ENCODE measurements around the gene PASK. TPM values are rescaled to one million over a fixed set of nuclear protein-coding genes. Genes with fewer than 3 reads are reported as not detected.

PASK gene
- total RNA-seq, 1 experiment from 2014 or later = 4.9 TPM

DNA sequence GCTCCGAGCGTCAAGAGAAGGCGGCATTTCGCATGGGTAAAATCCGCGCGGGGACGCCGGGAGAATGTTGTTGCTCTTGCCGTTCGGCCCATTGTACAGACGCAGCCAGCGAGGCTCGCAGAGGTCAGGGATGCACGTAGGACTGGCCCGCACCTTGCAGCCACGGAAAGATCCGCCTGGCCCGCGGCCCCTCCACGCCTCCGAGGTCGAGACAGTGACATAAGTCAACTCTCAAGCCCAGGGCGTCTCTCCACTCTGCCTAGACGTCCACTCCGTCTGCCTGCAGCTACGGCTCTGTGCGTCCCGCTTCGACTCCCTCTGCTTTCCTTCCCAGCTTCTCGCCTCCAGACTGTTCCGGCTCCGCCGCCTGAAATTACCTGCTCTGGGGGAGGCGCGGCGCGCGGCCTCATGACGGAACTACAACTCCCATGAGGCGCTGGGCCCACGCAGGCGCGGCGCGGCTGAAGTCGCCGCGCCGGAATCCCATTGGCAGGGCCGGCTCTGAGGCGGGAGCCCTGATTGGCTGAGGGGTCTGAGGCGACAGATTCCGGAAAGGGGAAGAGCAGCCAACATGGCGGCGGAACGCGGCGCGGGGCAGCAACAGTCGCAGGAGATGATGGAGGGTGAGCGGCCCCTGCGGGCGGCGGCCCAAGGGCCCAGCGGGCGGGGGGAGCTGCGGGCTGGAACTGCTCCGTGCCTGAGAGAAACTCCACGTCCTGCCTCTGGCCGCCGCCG lies 820 bp upstream of the PASK start, which contains the start of gene PPP1R7:
PPP1R7 (plus strand) TSS at position 543 of the 735 bp plus-strand sequence; CDS start at position 572, 29 bp downstream.
- peak; percentile 91 for DNase-seq (ENCODE audit: extremely low read depth, low read depth)

DNA sequence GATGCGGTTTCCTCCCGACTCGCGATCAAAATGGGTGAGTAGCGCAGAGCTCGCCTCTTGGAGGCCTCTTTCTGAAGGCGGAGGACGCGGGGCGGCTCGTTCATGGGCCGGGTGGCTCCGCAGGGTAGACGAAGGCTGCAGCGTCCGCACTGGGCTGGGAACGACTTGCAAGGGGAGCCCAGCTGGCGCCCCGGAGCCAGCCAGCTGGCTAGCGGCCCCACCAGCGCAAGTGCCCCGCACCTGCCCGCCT lies 328 bp upstream of the PASK start:
- no peak for DNase-seq (ENCODE audit: extremely low read depth, low read depth)

DNA sequence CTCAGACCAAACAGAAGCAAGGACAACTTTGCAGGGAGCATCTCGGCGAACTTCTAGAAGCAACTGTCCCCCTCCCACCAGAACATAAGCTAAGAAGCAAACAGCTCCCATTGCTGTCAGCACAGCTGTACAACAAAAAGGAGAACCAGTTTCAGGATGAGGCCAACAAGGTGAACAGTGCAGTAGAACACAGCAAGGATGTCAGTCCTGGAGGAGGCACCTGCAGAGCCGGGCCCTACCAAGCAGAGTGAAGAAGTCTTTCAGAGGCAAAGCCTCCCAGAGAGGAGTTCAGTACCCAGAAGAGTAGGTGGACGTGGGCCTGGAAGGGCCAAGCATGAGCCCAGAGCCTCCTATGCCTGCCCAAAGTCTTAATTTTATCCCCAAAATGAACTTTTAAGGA lies 1.0 kb downstream of the PASK start:
- no peak for DNase-seq (ENCODE audit: extremely low read depth, low read depth)

DNA sequence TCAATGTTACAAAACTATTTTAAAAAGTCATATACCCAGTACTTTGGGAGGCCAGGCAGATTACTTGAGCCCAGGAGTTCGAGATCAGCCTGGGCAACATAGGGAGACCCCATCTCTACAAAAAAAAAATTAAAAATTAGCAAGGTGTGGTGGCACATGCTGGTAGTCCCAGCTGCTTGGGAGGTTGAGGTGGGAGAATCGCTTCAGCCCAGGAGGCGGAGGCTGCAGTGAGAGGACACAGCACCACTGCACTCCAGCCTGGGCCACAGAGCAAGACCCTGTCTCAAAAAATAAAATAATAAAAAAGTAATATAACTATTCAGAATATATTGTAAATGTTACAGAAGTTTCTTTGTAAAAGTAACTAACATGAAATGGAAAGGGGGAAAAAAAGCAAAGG lies 1.9 kb downstream of the PASK start:
- no peak for DNase-seq (ENCODE audit: extremely low read depth, low read depth)

- DNase-seq (ENCODE audit: extremely low read depth, low read depth) = no peak
Observed at GRCh38 chr2:241146286-241146685, 3.0 kb downstream of the PASK start.

GRCh38 chr2:241142593-241142992 lies 6.7 kb downstream of the PASK start:
- no peak for DNase-seq (ENCODE audit: extremely low read depth, low read depth)

GRCh38 chr2:241142063-241142462 lies 7.2 kb downstream of the PASK start:
- no peak for DNase-seq (ENCODE audit: extremely low read depth, low read depth)

GRCh38 chr2:241141214-241141770 lies 8.0 kb downstream of the PASK start:
- DNase-seq (ENCODE audit: extremely low read depth, low read depth) = no peak

GRCh38 chr2:241140445-241140840 lies 8.8 kb downstream of the PASK start:
- DNase-seq (ENCODE audit: extremely low read depth, low read depth) = no peak

DNA sequence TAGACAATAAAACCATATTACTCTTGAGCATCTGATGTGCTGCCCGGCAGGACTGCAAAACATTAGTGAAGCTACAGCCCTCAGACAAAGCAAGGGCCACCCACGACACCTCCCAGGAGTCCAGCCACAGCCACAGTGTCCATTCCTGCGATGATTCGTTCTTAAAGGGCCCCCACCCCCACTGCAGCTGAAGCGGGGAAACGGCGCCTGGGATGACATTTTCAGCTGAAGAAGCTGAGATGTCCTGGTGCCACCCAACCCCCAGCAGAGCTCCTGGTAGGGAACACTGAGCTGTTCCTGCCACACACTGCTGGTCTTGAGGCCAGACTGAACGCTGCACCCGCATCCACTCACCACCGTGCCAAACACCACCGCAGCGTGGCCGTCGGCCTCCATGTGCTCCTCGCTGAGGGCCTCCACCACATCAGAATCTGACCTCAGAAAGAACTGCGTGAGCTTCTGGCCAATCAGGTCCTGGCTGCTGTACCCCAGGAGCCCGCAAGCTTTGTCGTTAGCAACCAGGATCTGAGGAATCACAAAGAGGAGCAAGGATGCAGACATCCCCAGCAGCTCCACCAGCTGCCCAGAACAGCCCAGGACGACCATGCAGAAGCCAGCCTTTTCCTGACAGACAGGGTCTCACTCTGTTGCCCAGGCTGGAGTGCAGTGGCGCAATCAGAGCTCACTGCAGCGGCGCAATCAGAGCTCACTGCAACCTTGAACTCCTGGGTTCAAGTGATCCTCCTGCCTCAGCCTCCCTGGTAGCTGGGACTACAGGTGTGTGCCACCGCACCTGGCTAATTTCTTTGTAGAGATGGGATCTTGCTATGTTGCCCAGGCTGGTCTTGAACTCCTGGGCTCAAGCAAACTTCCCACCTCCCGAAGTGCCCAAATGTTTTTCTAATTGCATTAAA lies 9.5 kb downstream of the PASK start:
- no peak for DNase-seq (ENCODE audit: extremely low read depth, low read depth)

GRCh38 chr2:241138471-241138870 lies 10.8 kb downstream of the PASK start:
- DNase-seq (ENCODE audit: extremely low read depth, low read depth) = no peak

DNA sequence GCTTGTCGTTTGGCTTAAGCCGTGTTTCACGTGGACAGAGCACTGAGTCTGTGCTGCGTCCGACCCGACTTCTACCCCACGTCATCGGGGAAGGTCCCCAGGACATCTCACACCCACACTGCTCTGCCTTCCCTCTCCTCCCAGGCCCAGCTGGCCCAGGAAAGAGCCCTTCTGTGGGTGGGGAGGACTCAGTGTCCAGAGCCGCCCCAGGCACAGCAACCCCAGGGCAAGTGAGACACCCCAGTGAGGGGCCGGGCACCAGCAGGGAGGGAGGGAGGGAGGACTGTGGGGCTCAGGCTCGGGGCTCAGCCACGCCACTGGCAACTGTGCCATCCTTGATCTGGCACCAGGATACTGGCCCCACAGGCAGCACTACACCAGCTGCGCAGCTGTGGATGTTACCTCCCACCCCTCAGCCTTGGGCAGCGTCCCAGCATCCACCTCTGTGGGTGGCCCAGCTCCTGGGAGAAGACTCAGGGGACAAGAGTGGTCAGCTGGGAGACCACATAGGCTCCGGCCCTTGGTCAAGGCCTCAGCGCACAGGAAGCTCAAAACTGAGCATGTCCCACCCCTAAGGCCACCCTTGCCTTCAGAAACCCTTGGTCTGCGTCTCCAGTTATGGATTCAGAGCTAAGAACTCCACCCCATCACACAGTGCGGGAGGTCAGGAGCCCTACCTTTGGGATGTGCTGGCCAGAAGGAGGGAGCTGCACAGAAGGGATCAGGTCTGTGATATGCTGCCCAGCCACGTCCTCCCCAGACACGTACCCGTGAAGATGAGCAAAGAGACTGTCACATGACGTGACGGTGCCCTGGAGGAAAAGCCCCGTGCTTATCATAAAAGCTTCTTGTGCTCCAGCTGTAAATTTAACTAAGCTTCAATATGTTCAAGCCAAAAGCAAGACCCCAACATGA lies 11.7 kb downstream of the PASK start:
- no peak for DNase-seq (ENCODE audit: extremely low read depth, low read depth)

GRCh38 chr2:241136661-241137260 lies 12.5 kb downstream of the PASK start:
- DNase-seq (ENCODE audit: extremely low read depth, low read depth) = no peak

GRCh38 chr2:241136191-241136590 lies 13.1 kb downstream of the PASK start:
- no peak for DNase-seq (ENCODE audit: extremely low read depth, low read depth)

DNA sequence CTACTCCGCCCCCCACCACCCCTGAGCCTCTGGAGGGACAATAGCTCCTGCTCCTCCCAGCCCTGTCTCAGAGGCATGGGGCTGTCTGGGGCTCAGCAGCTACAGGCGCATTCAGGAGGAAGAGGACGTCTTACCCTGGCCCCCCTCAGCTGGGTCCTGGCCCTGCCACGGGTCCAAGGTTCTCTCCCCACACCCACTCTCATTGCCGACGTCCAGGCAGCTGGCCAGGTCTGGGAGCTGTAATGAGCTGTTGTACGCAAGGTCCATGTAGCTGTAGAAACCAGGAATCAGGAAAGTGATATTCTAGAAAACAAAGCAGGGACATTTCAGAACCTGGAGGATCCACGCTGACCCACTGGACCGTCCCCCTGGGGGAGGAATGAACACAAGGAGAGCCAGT lies 13.5 kb downstream of the PASK start:
- DNase-seq (ENCODE audit: extremely low read depth, low read depth) = no peak

GRCh38 chr2:241134711-241135110 lies 14.6 kb downstream of the PASK start:
- DNase-seq (ENCODE audit: extremely low read depth, low read depth) = no peak

DNA sequence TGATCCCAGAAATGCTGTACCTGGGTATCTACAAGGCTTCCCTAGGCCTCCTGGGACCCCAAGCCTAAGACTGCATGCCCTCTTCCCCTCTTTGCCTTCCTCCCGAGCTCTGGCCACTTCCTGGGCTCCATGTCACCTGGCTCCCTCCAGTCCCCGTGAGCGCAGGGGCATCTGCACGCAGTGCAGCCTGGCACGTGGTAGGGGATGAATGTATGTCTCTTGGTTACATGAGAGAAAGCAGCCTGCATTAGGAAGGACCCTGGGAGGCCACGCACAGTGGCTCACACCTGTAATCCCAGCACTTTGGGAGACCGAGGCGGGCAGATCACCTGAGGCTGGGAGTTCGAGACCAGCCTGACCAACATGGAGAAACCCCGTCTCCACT lies 15.8 kb downstream of the PASK start:
- no peak for DNase-seq (ENCODE audit: extremely low read depth, low read depth)

- no peak for DNase-seq (ENCODE audit: extremely low read depth, low read depth)
Observed at GRCh38 chr2:241132538-241133435, 16.5 kb downstream of the PASK start.

- no peak for DNase-seq (ENCODE audit: extremely low read depth, low read depth)
Observed at GRCh38 chr2:241131531-241131930, 17.7 kb downstream of the PASK start.

Data from NCI-H460 (cell line).